ENCODE measurements around the gene HLA-F.

HLA-F gene

GRCh38 chr6:29742127-29742526, 18.9 kb downstream of the HLA-F start:
- no peak for DNase-seq (ENCODE audit: extremely low read depth in 1 of 2, low read depth in 1 of 2)

GRCh38 chr6:29743025-29743424, 19.8 kb downstream of the HLA-F start:
- DNase-seq (ENCODE audit: extremely low read depth in 1 of 2, low read depth in 1 of 2): no peak

- no peak for DNase-seq (ENCODE audit: extremely low read depth in 1 of 2, low read depth in 1 of 2)
These were observed 20.3 kb downstream of the HLA-F start for GRCh38 chr6:29743568-29743967.

- DNase-seq (ENCODE audit: extremely low read depth in 1 of 2, low read depth in 1 of 2): no peak
These were observed 20.9 kb downstream of the HLA-F start for GRCh38 chr6:29744131-29744530.

GRCh38 chr6:29744621-29745020, 21.4 kb downstream of the HLA-F start:
- no peak for DNase-seq (ENCODE audit: extremely low read depth in 1 of 2, low read depth in 1 of 2)

GRCh38 chr6:29745386-29745785, 22.2 kb downstream of the HLA-F start:
- no peak for DNase-seq (ENCODE audit: extremely low read depth in 1 of 2, low read depth in 1 of 2)

- no peak for DNase-seq (ENCODE audit: extremely low read depth in 1 of 2, low read depth in 1 of 2)
These were observed 22.7 kb downstream of the HLA-F start for GRCh38 chr6:29745855-29746449.

- no peak for DNase-seq (ENCODE audit: extremely low read depth in 1 of 2, low read depth in 1 of 2)
These were observed 23.8 kb downstream of the HLA-F start for GRCh38 chr6:29746846-29747687.

- DNase-seq (ENCODE audit: extremely low read depth in 1 of 2, low read depth in 1 of 2): no peak
These were observed 24.5 kb downstream of the HLA-F start for GRCh38 chr6:29747688-29748250.

- peak; percentile 66 to 75 for DNase-seq (ENCODE audit: extremely low read depth in 1 of 2, low read depth in 1 of 2)
These were observed 25.4 kb downstream of the HLA-F start for GRCh38 chr6:29748391-29749307.

- DNase-seq (ENCODE audit: extremely low read depth in 1 of 2, low read depth in 1 of 2): no peak
These were observed 26.1 kb downstream of the HLA-F start for GRCh38 chr6:29749308-29749662.

GRCh38 chr6:29749668-29750067, 26.4 kb downstream of the HLA-F start:
- DNase-seq (ENCODE audit: extremely low read depth in 1 of 2, low read depth in 1 of 2): no peak

GRCh38 chr6:29750709-29751108, 27.5 kb downstream of the HLA-F start:
- no peak for DNase-seq (ENCODE audit: extremely low read depth in 1 of 2, low read depth in 1 of 2)

- DNase-seq (ENCODE audit: extremely low read depth in 1 of 2, low read depth in 1 of 2): no peak
These were observed 28.2 kb downstream of the HLA-F start for GRCh38 chr6:29751480-29751879.

GRCh38 chr6:29752451-29753308, 29.4 kb downstream of the HLA-F start:
- DNase-seq (ENCODE audit: extremely low read depth in 1 of 2, low read depth in 1 of 2): peak; percentile 64 to 67

GRCh38 chr6:29753309-29753644, 30.0 kb downstream of the HLA-F start:
- DNase-seq (ENCODE audit: extremely low read depth in 1 of 2, low read depth in 1 of 2): no peak

GRCh38 chr6:29755295-29755871, 32.1 kb downstream of the HLA-F start:
- no peak for DNase-seq (ENCODE audit: extremely low read depth in 1 of 2, low read depth in 1 of 2)

- no peak for DNase-seq (ENCODE audit: extremely low read depth in 1 of 2, low read depth in 1 of 2)
These were observed 34.0 kb downstream of the HLA-F start for GRCh38 chr6:29757282-29757681.

- DNase-seq (ENCODE audit: extremely low read depth in 1 of 2, low read depth in 1 of 2): no peak
These were observed 34.6 kb downstream of the HLA-F start for GRCh38 chr6:29757701-29758293.

- DNase-seq (ENCODE audit: extremely low read depth in 1 of 2, low read depth in 1 of 2): no peak
These were observed 35.5 kb downstream of the HLA-F start for GRCh38 chr6:29758761-29759160.

Measured in stimulated activated CD8-positive, alpha-beta memory T cell treated with anti-CD3 and anti-CD28 coated beads, Interleukin-7, amount 100 ng/mL, for 48 hours (primary cell).